K562 (cell line): ENCODE measurements around the gene PPP6R1. TPM values are rescaled to one million over a fixed set of nuclear protein-coding genes. Genes with fewer than 3 reads are reported as not detected.
A peak's percentile ranks its signal among the peaks of the same experiment; 100 is the strongest.

Experiments
- ATAC-seq: fragments of 200-7000 bp; cut with Tn5 transposase; 3 replicates; pipeline ENCODE4 v1.9.1; 2020; ENCODE audit warnings: moderate library complexity
- BruUV-seq: library from RNA; stranded (reverse); fragments of 400-500 nt; replicated peaks from 2 replicates; lab custom pipeline; 2021; lab: Mats Ljungman, UMichigan
- CTCF ChIA-PET: fragments of 300-600 bp; formaldehyde crosslinking; extraction: SDS; loops from one replicate; lab custom pipeline; 2021; ENCODE audit warnings: low intra/inter-chr PET ratio; lab: Yijun Ruan, JAX
- POLR2A ChIA-PET: fragments of 300-600, 350-650 bp; sonication (Branson Sonifier 250); formaldehyde crosslinking; extraction: SDS; loops from one replicate; lab custom pipeline; 2021; ENCODE audit warnings: antibody characterized with exemption, inconsistent platforms; lab: Yijun Ruan, JAX
- DNase-seq, 4 experiments: peaks; one replicate each; pipeline versions ENCODE4 v3.0.0 to v3.0.0-alpha.2; 2011 to 2018; ENCODE audit warnings: low spot score in 3 of 4, mixed read lengths in 3 of 4; ENCODE audit errors: extremely low read depth in 1 of 4
- FAIRE-seq: peaks from 2 replicates; lab custom pipeline; 2011; peaks lifted over from hg19 to GRCh38; lab: Jason Lieb, UNC
- H2AFZ ChIP-seq: 2 replicates; pipeline ENCODE4 v1.6.0; 2011; ENCODE audit warnings: low read depth, low read length, control low read depth, inconsistent platforms
- H3K27ac ChIP-seq: fragments of 200-600 bp; 3 replicates; pipeline ENCODE4 v1.8.0; 2011; ENCODE audit warnings: low read depth, mild to moderate bottlenecking, control low read depth, inconsistent platforms, low read length, moderate library complexity, mixed read lengths; ENCODE audit errors: extremely low read depth
- H3K27me3 ChIP-seq, 2 experiments: fragments of 300-600 bp in 1 of 2; 2 replicates in 1 of 2; 3 replicates in 1 of 2; pipeline versions ENCODE4 v1.6.0 to v1.8.0; 2011; ENCODE audit warnings: inconsistent platforms in 2 of 2, low read length in 2 of 2, mild to moderate bottlenecking in 1 of 2, mixed read lengths in 1 of 2, moderate library complexity in 1 of 2; ENCODE audit not compliant: control insufficient read depth in 2 of 2, insufficient read depth in 2 of 2
- H3K36me3 ChIP-seq: fragments of 300-600 bp; 3 replicates; pipeline ENCODE4 v1.8.0; 2011; ENCODE audit warnings: mild to moderate bottlenecking, low read length, inconsistent platforms; ENCODE audit not compliant: control insufficient read depth, insufficient read depth
- H3K4me1 ChIP-seq, 2 experiments: fragments of 200-600 bp in 1 of 2; replicated peaks in 1 of 2; 2 replicates in 1 of 2; 3 replicates in 1 of 2; pipeline versions ENCODE4 v1.5.1 to v1.8.0; 2011; ENCODE audit warnings: inconsistent platforms in 2 of 2, low read length in 2 of 2, mild to moderate bottlenecking in 1 of 2, mixed read lengths in 1 of 2, moderate library complexity in 1 of 2; ENCODE audit not compliant: control insufficient read depth in 2 of 2, insufficient read depth in 2 of 2
- H3K4me2 ChIP-seq: 2 replicates; pipeline ENCODE4 v1.6.1; 2011; ENCODE audit warnings: low read length, control low read depth, inconsistent platforms, mixed read lengths; ENCODE audit not compliant: insufficient read depth
- H3K4me3 ChIP-seq: fragments of 200-600 bp; sonication (generic), shearing (Covaris generic); 2 replicates; pipeline ENCODE4 v1.5.1; 2016; ENCODE audit warnings: control low read depth, inconsistent platforms
- H3K79me2 ChIP-seq: fragments of 200-600 bp; 3 replicates; pipeline ENCODE4 v1.8.0; 2011; ENCODE audit warnings: low read length, inconsistent platforms; ENCODE audit not compliant: control insufficient read depth, insufficient read depth
- H3K9ac ChIP-seq, 2 experiments: 2 replicates each; pipeline versions ENCODE4 v1.6.0 to v1.6.1; 2011; ENCODE audit warnings: low read depth in 2 of 2, low read length in 2 of 2, control low read depth in 1 of 2, inconsistent platforms in 1 of 2, mild to moderate bottlenecking in 1 of 2, mixed read lengths in 1 of 2; ENCODE audit not compliant: insufficient read depth in 1 of 2
- H3K9me1 ChIP-seq: one replicate; pipeline ENCODE4 v1.6.0; 2011; ENCODE audit warnings: inconsistent platforms, mild to moderate bottlenecking, low read length, moderate library complexity; ENCODE audit not compliant: control insufficient read depth, insufficient read depth
- H3K9me3 ChIP-seq: replicated peaks from 2 replicates; pipeline ENCODE4 v1.5.1; 2011; ENCODE audit warnings: low read depth, low read length, inconsistent platforms; ENCODE audit not compliant: control insufficient read depth, insufficient read depth
- H4K20me1 ChIP-seq: replicated peaks from 2 replicates; pipeline ENCODE4 v1.6.1; 2011; ENCODE audit warnings: low read length, inconsistent platforms, mixed read lengths; ENCODE audit not compliant: control insufficient read depth, insufficient read depth
- BCL6 ChIP-seq: fragments of 250-450 bp; sonication (Bioruptor Pico); IDR thresholded peaks from 2 replicates; pipeline ENCODE4 v1.4.0; 2020
- CEBPB ChIP-seq: fragments of 450-650 bp; IDR thresholded peaks from 2 replicates; pipeline ENCODE4 v1.6.1; 2016; ENCODE audit warnings: missing genetic modification characterization, missing compliant biosample characterization
- KLF1 ChIP-seq: fragments of 450-650 bp; IDR thresholded peaks from 2 replicates; pipeline ENCODE4 v1.6.1; 2016; ENCODE audit warnings: missing genetic modification characterization, missing compliant biosample characterization
- RBFOX2 ChIP-seq: fragments of 200-400 bp; formaldehyde crosslinking; IDR thresholded peaks from 2 replicates; pipeline ENCODE4 v1.6.1; 2017; ENCODE audit warnings: low read depth, mild to moderate bottlenecking, low read length, moderate library complexity
- WGBS: fragments of 100-300 bp; shearing (Covaris generic); methylation state at CpG from one replicate; pipeline ENCODE4 v1.1.6; 2016; ENCODE audit warnings: low coverage, mixed read lengths; ENCODE audit not compliant: insufficient coverage; ENCODE audit errors: missing lambda C conversion rate; 5-methylcytosine and 5-hydroxymethylcytosine counted together
- in situ Hi-C: fragments of 300-500 bp; cut with MboI; formaldehyde crosslinking; loops from 4 replicates; pipeline ENCODE4 v1.15.0; 2018; ENCODE audit warnings: inconsistent platforms, mixed read lengths
- intact Hi-C: fragments of 100-400 bp; cut with micrococcal nuclease; formaldehyde crosslinking; loops from 2 replicates; pipeline ENCODE4 v1.14.2; 2022
- polyA plus RNA-seq, 8 experiments: library from polyadenylated mRNA; depleted of rRNA in 4 of 8; stranded (reverse) in 5 of 8; unstranded in 3 of 8; fragments of >200 nt; fragmentation: Nextera tagmentation in 2 of 8; fragmentation: Illumina TruSeq in 1 of 8; extraction: Ambion mirVana in 2 of 8; extraction: Trizol in 1 of 8; gene quantifications; 2 replicates each; pipeline versions ENCODE4 v1.2.1 to v1.2.3, GENCODE V29; 2011 to 2014; ENCODE audit warnings: inconsistent platforms in 1 of 8, missing spikeins in 1 of 8
- total RNA-seq, 7 experiments: library from RNA; depleted of rRNA in 6 of 7; stranded (reverse); fragments of >200 nt in 6 of 7; fragmentation: Illumina TruSeq in 2 of 7; extraction: Trizol in 2 of 7; gene quantifications; 2 replicates each; pipeline versions ENCODE4 v1.2.1 to v1.2.3, GENCODE V29; 2011 to 2021; ENCODE audit warnings: low replicate concordance in 1 of 7
- TF ChIP-seq, protein P1 (sequence below), 2 experiments: fragments of 450-650 bp; IDR thresholded peaks; 2 replicates each; pipeline ENCODE4 v1.6.1; 2016; ENCODE audit warnings: mild to moderate bottlenecking in 2 of 2, borderline replicate concordance in 1 of 2, low read depth in 1 of 2, moderate library complexity in 1 of 2
- TF ChIP-seq, protein P2 (sequence below): fragments of 250-450 bp; sonication (Bioruptor Pico); IDR thresholded peaks from 2 replicates; pipeline ENCODE4 v1.5.0; 2021; ENCODE audit warnings: mild to moderate bottlenecking, moderate library complexity

PPP6R1 gene
- total and polyA plus RNA-seq, 9 of the 15 experiments (the other 6 are each of a cell fraction or from before 2014, with no cell fraction given): 0.48 to 135 (median 37.2) TPM

DNA sequence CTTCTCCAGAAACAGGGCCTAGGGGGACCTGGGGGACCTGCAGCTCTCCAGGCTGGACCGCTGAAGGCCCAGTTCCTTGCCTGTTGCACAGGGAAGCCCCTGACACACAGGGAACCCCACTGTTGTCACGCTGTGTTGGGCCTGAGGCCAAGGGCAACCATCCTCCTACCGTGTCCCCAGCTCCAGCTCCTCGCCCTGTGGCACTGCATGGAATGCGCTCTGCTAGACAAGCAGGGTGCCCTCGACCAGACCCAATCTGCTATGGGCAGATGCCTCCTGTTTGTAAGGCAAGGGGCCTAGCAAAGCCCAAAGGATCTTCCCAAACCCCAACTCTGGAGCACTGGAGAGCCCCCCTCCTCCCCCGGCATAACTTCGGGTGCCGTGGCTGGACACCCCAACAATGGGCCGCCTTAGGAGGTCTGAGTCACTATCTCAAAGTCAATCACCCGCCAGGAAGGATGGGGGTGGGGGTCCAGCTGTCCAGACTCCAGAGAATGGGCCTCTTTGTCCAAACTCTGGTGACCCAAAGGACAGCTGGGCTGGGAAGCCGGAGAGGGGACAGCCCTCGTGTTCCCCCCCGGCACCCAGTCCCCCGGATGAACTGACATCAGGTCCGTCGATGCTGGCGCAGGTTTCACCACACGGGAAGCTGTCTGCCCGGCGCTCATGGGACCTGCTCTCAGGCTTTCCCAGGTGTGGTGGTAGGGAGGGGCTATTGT lies 28.7 kb upstream of the PPP6R1 start:
- FAIRE-seq (no peak), DNase-seq (no peak), ATAC-seq (no peak)
- H3K4me1 ChIP-seq: peaks cover 4 to 36% of the 10 kb centered on the region in 2 experiments; a peak in 4 of 5 replicates
- H4K20me1 ChIP-seq: no peaks in the 10 kb centered on the region
- no peak overlapping the region for H3K27ac ChIP-seq
- intact Hi-C loops: no loop called here
- H3K4me3 ChIP-seq: no peak overlapping the region
- H3K9me3 ChIP-seq: no peaks in the 10 kb centered on the region
- H3K27me3 ChIP-seq: no peaks in the 10 kb centered on the region
- TF ChIP-seq BCL6 (CRISPR knock-in tag) (no peak), CEBPB (no peak), KLF1 (tag) (no peak), RBFOX2 (peak; percentile 17; the same call in 1 of the 2 replicates)
- TF ChIP-seq, protein P1, sequence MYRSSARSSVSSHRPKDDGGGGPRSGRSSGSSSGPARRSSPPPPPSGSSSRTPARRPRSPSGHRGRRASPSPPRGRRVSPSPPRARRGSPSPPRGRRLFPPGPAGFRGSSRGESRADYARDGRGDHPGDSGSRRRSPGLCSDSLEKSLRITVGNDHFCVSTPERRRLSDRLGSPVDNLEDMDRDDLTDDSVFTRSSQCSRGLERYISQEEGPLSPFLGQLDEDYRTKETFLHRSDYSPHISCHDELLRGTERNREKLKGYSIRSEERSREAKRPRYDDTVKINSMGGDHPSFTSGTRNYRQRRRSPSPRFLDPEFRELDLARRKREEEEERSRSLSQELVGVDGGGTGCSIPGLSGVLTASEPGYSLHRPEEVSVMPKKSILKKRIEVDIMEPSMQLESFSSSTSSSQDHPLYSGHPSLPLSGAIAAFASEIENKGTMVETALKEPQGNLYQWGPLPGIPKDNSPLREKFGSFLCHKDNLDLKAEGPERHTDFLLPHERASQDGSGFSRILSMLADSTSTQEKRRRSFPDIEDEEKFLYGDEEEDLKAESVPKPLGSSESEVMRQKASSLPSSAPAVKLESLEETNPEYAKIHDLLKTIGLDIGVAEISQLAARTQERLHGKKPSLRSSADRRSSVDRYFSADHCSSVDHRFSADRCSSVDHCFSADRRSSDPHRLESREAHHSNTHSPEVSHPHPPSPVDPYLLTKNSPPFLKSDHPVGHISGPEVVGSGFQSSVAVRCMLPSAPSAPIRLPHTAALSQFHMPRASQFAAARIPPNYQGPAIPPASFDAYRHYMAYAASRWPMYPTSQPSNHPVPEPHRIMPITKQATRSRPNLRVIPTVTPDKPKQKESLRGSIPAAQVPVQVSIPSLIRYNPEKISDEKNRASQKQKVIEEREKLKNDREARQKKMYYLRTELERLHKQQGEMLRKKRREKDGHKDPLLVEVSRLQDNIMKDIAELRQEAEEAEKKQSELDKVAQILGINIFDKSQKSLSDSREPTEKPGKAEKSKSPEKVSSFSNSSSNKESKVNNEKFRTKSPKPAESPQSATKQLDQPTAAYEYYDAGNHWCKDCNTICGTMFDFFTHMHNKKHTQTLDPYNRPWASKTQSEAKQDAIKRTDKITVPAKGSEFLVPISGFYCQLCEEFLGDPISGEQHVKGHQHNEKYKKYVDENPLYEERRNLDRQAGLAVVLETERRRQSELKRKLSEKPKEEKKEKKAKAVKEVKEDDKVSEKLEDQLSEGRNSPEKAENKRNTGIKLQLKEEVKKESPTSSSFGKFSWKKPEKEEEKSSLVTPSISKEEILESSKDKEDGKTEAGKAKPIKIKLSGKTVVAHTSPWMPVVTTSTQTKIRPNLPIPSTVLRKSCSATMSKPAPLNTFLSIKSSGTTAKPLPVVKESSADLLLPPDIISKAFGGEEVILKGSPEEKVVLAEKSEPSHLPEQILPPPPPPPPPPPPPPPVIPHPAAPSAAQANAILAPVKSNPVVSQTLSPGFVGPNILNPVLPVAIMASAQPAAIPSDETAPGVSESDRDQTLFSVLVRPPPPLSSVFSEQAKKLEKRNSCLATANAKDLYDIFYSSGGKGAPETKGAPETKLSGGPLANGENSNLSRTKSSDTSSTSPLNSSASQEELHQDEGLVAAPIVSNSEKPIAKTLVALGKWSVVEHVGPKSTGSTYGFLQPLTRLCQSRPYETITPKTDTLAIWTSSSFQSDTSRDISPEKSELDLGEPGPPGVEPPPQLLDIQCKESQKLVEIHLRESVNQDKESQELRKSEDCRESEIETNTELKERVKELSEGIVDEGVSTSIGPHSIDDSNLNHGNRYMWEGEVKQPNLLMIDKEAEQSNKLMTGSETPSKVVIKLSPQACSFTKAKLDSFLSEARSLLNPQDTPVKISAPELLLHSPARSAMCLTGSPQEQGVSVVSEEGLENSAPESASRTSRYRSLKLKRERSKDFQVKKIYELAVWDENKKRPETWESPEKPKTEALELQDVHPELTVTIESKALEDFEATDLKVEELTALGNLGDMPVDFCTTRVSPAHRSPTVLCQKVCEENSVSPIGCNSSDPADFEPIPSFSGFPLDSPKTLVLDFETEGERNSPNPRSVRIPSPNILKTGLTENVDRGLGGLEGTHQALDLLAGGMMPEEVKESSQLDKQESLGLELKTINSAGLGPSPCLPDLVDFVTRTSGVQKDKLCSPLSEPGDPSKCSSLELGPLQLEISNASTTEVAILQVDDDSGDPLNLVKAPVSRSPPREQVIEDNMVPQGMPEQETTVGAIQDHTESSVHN (IDR thresholded peaks at IDR 0.05; ENCODE audit: borderline replicate concordance in 1 of 2, low read depth in 1 of 2): no peak
- TF ChIP-seq, protein P2, sequence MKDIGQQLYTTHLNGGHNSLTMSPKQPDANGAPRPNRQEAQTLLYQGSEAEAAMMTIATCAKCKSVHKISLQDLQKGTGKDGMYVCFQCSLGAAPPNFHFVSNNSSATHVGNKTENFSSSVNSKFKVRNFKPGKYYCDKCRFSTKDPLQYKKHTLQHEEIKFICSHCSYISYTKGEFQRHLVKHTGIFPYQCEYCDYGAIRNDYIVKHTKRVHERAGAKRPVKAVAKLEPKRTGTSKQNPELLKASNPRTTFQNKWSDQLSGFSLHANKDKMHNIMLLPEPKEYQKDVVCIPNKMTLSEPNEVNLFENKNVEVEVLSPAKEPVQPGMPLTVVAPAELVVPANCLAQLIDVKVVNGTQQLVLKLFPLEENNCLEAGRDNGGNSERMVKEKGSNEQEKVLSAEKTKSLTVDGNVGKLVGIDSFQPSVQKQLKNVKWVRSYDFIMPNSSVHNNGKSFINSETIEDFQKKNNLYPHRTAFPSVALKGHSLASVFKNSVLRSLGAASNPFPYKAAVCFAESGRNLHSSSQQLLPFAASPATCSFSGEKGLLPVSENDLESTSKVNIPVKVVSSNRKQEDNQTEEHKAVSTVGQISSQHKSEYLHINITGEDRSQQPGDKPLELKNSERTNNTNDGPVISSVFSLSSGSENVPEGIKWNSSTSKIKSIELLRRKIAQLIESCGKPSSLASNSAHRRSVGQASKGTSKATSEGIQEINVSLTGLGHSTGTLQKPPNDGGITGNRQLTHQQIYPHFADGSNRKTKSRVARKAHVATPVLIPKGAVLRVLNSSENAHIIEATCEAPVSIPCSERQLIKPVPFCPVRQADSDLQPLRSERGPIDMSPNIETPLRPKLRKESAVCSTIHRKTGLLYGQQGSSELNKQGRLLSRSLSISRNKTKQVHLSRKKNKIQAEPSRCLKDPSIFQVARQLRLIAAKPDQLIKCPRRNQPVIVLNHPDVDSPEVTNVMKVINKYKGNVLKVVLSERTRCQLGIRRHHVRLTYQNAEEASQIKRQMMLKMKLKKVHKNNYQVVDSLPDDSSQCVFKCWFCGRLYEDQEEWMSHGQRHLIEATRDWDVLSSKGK (CRISPR knock-in tag): no peak
- TF ChIP-seq, all 486 proteins: peak for 1
- H3K36me3 ChIP-seq: no peaks in the 10 kb centered on the region
- H3K9me1 ChIP-seq: no peaks in the 10 kb centered on the region
- H2AFZ ChIP-seq: no peak overlapping the region
- BruUV-seq: no TSS peak
- in situ Hi-C loops: loop anchor here (10.0 kb wide), 1 partner anchor 337 kb away; the partner anchor contains the start of gene ZNF784
- H3K79me2 ChIP-seq: no peaks in the 10 kb centered on the region; the same call in 2 of the 3 replicates
- no peak overlapping the region for H3K4me2 ChIP-seq
- H3K9ac ChIP-seq: peak overlapping the region in 1 of 2 experiments; percentile 68; a peak in 1 of 4 replicates
- CTCF ChIA-PET: no interaction called here
- 78% methylated on average over 18 of the region's 21 CpGs for WGBS
- POLR2A ChIA-PET: interaction anchor here (0.6 to 2.7 kb wide), 6 partner anchors 16 to 118 kb away, joined by 3 to 12 read pairs (median 3); no protein-coding TSS in a partner anchor
